RWPE1 (cell line): ENCODE results near the gene TRPM3.
A peak's percentile ranks its signal among the peaks of the same experiment; 100 is the strongest.

ENCODE experiments used
- CTCF ChIA-PET: fragments of 350-600 bp; sonication (Branson Sonifier 250); formaldehyde crosslinking; extraction: SDS; loops from one replicate; lab custom pipeline; 2021; lab: Yijun Ruan, JAX
- POLR2A ChIA-PET: fragments of 400-600 bp; formaldehyde crosslinking; extraction: SDS; loops from one replicate; lab custom pipeline; 2020; ENCODE audit warnings: antibody characterized with exemption; ENCODE audit not compliant: low non-redundant PET; lab: Yijun Ruan, JAX
- DNase-seq: peaks from one replicate; pipeline ENCODE4 v3.0.0; 2012; ENCODE audit warnings: low spot score
- H3K27ac ChIP-seq: fragments of 450-650 bp; 2 replicates; pipeline ENCODE4 v1.5.1; 2017
- TF ChIP-seq, protein P1 (sequence below): fragments of 450-650 bp; conservative IDR thresholded peaks from 2 replicates; pipeline ENCODE4 v1.5.1; 2017; ENCODE audit warnings: low read depth, mild to moderate bottlenecking

TRPM3 gene

DNA sequence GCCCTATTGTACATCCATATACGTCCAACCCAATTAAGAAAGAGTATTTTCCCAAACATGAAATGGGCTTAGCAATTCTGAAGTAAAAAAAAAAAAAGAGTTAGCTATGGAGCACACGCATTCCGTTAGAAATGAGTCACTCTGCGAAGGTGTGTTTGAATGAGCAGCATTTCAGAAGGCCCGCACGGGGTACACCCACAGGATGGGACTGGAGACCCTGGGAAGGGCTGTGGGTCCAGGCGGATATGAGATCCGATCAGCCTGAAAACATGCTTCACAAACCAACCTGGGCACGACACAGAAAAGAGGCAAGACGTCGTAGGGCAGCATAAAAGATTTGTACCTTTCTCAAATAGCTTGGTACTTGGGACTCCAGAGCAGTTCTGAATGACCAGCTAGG is 533.0 kb downstream of the TRPM3 start:
- TF ChIP-seq, protein P1, sequence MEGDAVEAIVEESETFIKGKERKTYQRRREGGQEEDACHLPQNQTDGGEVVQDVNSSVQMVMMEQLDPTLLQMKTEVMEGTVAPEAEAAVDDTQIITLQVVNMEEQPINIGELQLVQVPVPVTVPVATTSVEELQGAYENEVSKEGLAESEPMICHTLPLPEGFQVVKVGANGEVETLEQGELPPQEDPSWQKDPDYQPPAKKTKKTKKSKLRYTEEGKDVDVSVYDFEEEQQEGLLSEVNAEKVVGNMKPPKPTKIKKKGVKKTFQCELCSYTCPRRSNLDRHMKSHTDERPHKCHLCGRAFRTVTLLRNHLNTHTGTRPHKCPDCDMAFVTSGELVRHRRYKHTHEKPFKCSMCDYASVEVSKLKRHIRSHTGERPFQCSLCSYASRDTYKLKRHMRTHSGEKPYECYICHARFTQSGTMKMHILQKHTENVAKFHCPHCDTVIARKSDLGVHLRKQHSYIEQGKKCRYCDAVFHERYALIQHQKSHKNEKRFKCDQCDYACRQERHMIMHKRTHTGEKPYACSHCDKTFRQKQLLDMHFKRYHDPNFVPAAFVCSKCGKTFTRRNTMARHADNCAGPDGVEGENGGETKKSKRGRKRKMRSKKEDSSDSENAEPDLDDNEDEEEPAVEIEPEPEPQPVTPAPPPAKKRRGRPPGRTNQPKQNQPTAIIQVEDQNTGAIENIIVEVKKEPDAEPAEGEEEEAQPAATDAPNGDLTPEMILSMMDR, result no peak
- no peak overlapping the region for H3K27ac ChIP-seq
- ChIA-PET POLR2A (interaction anchor here (0.5 kb wide), 1 partner anchor 8 kb away, joined by 3 read pairs; no protein-coding TSS in a partner anchor), CTCF (interaction anchor here (0.5 to 0.6 kb wide), 2 partner anchors 175 to 209 kb away, joined by 3 to 4 read pairs; no protein-coding TSS in a partner anchor)
- peak; percentile 19 for DNase-seq

DNA sequence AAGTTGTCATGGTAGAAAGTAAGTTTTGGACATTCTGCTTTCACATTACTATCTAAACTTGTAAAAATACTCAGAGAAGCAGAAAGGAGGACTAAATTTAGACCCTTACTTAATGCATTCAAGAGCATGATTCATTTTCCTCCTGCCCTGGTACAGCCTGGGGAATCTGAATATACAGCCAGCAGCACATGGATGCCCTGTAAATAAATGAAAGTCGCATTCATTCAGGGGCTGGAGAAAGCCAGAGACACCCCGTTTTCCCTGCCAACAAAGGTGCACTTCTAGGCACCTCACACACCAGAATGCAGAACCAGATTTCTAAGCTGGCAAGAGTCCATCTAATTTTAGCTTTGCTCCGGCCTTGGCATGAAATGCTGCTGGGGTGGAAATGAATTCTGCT is 534.2 kb downstream of the TRPM3 start:
- CTCF ChIA-PET, result no interaction called here
- POLR2A ChIA-PET, result no interaction called here
- TF ChIP-seq, protein P1, result no peak
- no peak for DNase-seq
- no peak overlapping the region for H3K27ac ChIP-seq

DNA sequence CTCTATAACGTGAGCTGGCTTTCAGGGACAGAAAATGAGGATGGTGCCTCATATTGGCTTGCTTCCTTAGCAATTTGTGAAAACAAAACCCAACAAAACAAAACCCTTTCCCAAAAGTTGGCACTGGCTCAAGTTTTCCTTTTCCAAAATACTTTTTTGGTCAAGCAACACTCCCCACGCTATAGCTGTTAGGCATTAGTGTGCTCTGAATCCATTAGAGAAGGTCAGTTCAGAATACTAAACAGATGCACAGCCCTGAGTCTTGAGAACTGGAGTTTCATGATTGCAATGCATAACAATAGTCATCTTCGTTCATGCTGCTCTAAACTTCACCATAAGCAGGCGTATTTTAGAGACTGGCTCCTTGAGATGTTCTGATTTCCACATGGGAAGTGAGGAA is 534.9 kb downstream of the TRPM3 start:
- POLR2A ChIA-PET, result no interaction called here
- TF ChIP-seq, protein P1, result no peak
- CTCF ChIA-PET, result interaction anchor here (1.2 to 1.5 kb wide), 3 partner anchors 13 to 247 kb away, joined by 3 to 4 read pairs (median 3); no protein-coding TSS in a partner anchor
- no peak for DNase-seq
- H3K27ac ChIP-seq, result no peak overlapping the region

DNA sequence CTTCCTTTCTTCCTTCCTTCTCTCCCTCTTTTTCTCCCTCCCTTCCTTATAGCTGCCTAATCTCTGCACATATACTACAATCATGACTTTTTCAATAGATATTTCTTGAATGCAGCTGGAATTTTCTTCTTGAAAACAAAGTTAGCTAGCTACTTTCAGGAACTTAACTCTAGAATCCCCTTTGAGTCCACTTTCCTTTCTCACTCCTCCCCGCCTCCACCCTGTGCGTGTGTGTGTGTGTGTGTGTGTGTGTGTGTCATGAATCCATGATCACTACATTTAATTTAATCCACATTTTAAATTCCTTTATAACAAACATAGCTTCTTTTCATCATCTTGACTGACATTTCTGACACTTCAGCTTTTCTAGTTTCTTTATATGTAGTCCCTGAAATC is 539.5 kb downstream of the TRPM3 start:
- ChIA-PET POLR2A (interaction anchor here (0.5 kb wide), 1 partner anchor 1546 kb away, joined by 3 read pairs; the partner anchor contains the start of gene FXN), CTCF (interaction anchor here (0.6 kb wide), 1 partner anchor 100 kb away, joined by 3 read pairs; no protein-coding TSS in a partner anchor)
- no peak for DNase-seq
- TF ChIP-seq, protein P1, result no peak
- no peak overlapping the region for H3K27ac ChIP-seq

DNA sequence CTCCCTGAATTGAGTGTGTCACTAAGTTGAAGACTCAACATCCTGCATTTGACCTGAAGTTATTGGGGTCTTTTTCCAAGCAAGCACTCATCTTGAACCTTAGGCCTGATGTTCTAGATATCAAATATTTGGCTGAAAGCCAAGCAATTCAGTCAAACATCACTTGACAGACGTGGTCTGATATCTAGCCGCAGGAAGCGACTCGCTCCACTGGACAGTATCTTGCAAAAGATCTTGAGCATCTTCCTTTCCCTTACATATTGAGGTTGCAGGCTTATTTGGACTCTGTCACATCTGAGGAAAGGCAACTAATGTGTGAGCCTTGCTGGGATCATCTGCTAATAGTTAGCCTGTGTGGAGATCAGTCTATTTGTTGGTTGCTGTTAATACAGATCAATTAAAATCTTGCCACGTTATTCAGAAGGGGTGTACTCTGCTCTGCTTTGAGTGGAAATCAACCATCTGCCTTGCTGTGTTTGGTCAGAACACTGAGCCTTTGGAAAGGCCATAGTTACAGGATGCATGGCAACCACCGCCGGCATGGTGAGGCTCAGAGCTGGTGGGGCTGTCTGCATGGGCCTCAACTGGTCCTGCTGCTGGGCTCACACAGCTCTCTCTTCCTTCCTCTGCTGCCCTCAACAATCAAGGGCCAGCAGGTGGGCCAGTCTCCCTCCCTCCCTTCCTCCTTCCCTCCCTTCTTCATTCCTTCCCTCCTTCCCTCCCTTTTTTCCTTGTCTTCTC is 540.0 kb downstream of the TRPM3 start:
- no peak for DNase-seq
- no peak overlapping the region for H3K27ac ChIP-seq
- POLR2A ChIA-PET, result no interaction called here
- TF ChIP-seq, protein P1, result no peak
- CTCF ChIA-PET, result no interaction called here

DNA sequence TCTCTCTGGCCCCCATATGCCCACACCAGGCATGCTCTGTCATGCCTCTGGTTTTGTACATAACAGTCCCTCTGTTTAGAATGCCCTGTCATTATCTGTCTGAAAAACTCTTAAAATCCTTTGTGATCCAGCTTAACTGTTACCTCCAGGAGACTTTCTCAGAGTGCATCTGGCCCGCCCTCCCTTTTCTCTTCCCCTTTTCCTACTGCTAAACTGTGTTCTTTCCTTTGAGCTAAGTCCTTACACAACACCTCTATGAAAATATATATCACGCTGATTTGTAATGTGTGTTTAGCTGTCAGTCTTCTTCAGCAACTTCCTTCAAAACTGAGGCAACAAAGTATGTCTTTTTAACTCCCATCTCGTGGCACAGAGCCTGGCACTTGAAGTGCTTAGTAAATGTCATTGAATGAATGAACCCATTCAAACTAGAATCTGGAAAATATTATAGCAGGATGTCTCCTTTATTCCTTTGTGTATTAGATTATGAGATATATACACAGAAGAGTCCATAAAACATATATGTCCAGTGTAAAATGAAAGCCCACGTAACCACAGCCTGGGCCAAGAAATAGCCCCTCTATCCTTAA is 540.7 kb downstream of the TRPM3 start:
- TF ChIP-seq, protein P1, result no peak
- no peak overlapping the region for H3K27ac ChIP-seq
- no peak for DNase-seq
- ChIA-PET CTCF (no interaction called here), POLR2A (no interaction called here)
